GM21390 (cell line): ENCODE measurements around the gene LGMN.

Experiments used
- ATAC-seq: cut with Tn5 transposase; IDR thresholded peaks from one replicate; pipeline ENCODE4 v1.9.1; 2021; ENCODE audit not compliant: unreplicated experiment

The LGMN gene

GRCh38 chr14:92748259-92749016, at the start of gene LGMN:
Gene LGMN (minus strand): TSS chr14:92748627. CDS start chr14:92732786, 15,841 bp downstream.
- peak; percentile 71 for ATAC-seq

GRCh38 chr14:92794961-92795360, 46.5 kb upstream of the LGMN start:
- no peak for ATAC-seq

DNA sequence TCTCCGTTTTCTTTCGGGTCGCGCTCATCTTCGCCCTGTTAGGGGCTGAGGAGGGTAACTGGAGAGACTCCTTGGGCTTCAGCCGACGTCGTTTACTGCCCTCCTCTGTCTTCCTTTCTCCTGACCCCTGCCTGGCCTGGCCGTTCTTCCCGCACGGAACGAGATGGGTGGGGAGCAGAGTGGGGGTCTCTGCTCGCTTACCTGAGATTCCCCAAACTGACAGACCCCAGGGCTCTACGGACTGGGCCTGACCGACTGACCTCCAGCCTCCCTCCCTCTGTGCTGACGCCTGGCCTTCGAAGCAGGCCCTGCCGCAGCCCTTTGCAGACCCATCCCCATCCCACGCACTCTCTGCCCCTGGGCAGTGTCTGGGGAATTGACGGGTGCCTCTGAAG, 46.1 kb upstream of the LGMN start:
- ATAC-seq = peak; percentile 1

- peak; percentile 96 for ATAC-seq
Observed at GRCh38 chr14:92793709-92794546, 45.5 kb upstream of the LGMN start, which contains the start of gene GOLGA5. Gene GOLGA5 (plus strand): TSS chr14:92794305. CDS start chr14:92797438, 3,133 bp downstream.

GRCh38 chr14:92792885-92793284, 44.5 kb upstream of the LGMN start:
- no peak for ATAC-seq

DNA sequence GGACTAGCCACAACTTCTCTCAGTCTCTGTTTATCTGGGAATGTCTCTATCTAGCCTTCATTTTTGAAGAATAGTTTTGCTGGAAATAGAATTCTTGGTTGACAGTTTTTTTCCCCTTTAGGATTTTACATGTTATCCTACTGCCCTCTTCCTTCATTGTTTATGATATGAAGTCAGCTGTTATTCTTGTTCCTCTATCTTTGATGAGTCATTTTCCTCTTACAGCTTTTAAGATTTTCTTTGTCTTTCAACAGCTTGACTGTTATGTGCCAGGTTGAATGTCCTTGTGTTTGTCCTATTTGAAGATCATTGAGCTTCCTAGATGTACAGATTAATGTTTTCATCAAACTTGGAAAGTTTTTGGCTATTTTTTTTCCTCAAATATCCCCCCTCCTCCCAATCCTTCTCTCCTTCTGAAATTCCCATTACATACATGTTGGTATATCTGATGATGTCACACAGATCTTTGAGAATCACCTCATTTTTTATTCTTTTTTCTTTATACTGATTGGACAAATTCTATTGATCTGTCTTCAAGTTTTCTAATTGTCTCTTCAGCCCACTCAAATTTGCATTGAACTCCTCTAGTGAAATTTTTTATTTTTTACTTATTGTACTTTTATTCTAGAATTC, 41.1 kb upstream of the LGMN start:
- ATAC-seq = no peak

DNA sequence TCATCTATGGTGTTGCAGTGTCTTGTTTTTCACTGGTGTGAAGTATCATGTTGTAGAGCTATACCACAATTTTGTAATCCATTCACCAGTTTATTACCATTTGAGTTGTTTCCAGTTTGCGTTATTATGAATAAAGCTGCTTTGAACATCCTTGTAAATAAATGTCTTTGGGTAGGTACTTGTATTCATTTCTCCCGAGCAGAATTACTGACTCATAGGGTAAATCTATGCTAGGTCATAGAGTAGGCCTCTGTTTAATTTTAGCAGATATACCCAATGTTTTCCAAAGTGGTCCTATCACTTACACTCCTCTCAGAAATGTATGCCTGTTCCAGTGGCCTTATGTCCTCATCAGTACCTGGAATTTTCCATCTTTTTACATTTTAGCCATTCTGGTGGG, 39.1 kb upstream of the LGMN start:
- no peak for ATAC-seq

GRCh38 chr14:92786427-92786756, 38.0 kb upstream of the LGMN start:
- ATAC-seq = no peak

DNA sequence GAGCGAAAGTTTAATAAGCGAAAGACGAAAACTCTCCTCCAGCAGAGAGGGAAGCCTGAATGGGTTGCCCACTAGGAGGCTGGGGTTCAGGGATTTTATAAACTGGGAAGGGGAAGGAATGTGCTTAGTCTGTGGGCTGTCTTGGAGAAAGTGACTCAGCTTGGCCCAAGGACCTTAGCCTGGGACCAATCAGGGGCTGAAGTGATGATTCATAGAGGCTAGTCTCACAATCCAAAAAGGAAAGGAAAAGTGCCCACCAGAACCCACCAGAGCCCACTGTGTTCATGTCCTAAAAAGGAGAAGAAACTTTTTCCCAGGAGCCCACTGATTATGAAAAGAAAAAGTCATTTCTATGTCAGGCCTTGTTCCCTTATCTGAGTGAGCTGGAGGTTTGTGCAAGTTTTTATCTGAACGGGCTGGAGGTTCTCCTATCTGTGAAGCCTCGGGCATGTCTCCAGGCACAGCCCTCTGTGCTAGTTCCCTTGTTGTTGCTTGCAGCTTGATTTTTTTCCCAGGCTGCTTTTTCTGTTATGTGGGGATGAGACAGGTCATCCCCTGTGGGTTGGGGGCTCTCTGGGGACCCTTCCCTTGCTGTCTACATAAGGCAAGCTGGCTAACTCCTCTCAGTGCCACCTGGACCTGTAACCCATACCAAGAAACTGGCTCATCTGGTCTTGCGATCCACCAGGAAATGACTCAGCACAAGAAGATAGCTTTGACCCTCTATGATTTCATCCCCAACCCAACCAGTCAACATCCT, 37.4 kb upstream of the LGMN start:
- ATAC-seq = no peak

DNA sequence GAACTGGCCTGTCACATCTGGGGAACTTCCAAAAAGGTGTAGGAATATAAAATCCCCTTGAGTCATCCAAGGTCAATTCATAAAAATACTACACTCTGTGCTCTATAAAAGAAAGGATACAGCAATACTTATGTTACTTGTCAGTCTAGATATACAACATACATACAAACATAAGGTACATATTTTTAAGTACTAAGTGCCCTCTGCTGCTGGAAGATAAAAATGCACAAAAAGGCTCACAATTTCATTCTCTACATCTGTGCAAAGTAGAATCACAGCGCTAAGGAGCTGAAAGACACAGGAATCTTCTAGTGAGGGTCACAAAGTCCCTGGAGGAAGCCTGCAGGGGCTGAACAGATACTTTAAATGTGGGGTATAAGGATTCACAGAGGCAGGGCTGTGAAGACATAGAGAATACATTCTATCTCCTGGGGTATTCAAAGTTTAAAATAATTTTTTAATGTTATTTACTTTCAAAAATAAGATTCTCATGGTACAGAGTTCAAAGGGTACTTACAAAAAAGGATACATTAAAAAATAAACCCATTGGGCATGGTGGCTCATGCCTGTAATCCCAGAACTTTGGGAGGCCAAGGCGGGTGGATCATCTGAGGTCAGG, 35.5 kb upstream of the LGMN start:
- peak; percentile 60 for ATAC-seq

GRCh38 chr14:92781350-92781749, 32.9 kb upstream of the LGMN start:
- ATAC-seq = no peak

- ATAC-seq = no peak
Observed at GRCh38 chr14:92780444-92781232, 32.2 kb upstream of the LGMN start.

GRCh38 chr14:92778868-92779565, 30.6 kb upstream of the LGMN start:
- peak; percentile 28 for ATAC-seq

DNA sequence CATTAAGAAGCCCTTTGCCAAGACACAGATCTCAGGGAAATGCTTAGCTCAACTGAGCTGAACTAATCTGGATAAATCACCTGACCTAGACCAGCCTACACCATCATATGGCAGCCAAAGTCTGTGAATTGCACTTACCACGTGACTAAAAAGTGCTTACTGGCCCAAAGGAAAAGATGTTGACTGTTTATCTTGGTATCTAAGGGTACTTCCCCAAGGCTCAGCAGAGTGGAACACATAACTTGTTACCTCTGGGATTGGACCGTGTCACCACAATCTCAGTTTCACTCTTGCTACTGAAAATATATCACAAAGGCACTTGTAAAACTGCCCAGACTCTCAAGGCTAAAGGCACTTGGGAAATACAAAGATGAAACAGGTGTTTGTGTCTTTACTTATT, 26.9 kb upstream of the LGMN start:
- ATAC-seq = peak; percentile 94

DNA sequence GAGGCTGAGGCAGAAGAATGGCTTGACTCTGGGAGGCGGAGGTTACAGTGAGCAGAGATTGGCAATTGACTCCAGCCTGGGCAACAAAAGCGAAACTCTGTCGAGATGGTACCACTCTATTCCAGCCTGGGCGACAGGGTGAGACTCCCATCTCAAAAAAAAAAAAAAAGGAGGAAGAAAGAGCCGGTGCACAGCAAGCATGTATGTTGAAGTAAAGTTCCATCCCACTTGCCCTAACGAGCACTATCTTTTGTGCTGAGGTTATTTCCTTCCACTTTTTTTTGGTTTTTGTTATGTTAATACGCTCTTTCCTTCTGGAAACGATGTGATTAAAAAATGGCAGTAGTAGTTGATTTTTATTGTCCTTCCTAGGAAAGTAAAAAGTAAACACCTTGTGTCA, 26.1 kb upstream of the LGMN start:
- ATAC-seq = no peak

DNA sequence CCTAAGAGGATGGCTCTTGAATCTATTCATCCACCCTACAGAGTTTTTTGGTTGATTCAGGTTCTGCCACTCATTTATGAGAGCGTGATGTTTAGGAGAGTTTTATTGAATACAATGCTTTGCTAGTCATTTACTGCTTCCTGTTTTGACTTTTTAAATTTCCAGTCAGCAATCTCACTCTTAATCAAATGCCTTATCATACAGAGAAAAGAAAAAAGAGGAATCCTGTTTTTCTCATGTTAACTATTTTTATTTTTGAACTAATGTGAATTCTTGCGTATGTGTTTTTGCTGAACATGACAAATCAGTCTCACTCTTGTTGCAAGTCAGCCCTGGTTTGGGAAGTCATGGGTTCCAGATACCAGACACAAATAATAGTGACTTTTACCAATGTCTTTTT, 22.1 kb upstream of the LGMN start:
- no peak for ATAC-seq

- peak; percentile 4 for ATAC-seq
Observed at GRCh38 chr14:92768795-92769194, 20.4 kb upstream of the LGMN start.

DNA sequence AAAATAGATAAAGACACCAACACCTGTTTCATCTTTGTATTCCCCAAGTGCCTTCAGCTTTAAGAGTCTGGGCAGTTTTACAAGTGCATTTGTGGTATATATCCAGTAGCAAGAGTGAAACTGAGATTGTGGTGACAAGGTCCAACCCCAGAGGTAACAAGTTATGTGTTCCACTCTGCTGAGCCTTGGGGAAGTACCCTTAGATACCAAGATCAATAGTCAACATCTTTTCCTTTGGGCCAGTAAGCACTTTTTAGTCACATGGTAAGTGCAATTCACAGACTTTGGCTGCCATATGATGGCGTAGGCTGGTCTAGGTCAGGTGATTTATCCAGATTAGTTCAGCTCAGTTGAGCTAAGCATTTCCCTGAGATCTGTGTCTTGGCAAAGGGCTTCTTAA, 19.8 kb upstream of the LGMN start:
- ATAC-seq = peak; percentile 90
